ENCODE results near the gene NPAS3.

DNA sequence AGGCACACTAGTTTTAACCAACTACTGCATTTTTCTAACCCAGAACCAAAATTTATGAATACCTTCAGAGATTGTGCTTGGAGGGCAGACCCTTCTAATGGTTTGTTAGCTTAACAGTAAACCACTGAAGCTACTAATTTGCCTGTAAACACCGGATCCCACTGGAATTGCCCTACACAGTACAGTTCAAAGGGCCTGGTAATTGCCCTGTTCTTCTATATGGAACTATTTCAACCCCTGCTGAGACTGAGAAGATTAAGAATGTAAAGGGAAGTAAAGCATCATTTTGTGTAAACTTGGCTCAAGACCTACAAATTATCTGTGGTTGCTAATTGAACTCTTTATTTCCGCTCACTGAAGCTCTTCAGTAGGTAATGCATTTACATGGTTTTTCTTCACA, 468.1 kb downstream of the NPAS3 start:
- TF ChIP-seq, protein P1, sequence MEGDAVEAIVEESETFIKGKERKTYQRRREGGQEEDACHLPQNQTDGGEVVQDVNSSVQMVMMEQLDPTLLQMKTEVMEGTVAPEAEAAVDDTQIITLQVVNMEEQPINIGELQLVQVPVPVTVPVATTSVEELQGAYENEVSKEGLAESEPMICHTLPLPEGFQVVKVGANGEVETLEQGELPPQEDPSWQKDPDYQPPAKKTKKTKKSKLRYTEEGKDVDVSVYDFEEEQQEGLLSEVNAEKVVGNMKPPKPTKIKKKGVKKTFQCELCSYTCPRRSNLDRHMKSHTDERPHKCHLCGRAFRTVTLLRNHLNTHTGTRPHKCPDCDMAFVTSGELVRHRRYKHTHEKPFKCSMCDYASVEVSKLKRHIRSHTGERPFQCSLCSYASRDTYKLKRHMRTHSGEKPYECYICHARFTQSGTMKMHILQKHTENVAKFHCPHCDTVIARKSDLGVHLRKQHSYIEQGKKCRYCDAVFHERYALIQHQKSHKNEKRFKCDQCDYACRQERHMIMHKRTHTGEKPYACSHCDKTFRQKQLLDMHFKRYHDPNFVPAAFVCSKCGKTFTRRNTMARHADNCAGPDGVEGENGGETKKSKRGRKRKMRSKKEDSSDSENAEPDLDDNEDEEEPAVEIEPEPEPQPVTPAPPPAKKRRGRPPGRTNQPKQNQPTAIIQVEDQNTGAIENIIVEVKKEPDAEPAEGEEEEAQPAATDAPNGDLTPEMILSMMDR (IDR thresholded peaks at IDR 0.05): no peak
- no peak for TF ChIP-seq POLR2A (IDR thresholded peaks at IDR 0.05)
